Stimulated activated CD8-positive, alpha-beta memory T cell treated with anti-CD3 and anti-CD28 coated beads, Interleukin-4, amount 100 ng/mL, for 1 hour (primary cell): Measurements from ENCODE around the gene FRMD8.
"Not testable (repeated sequence)": the region's sequence is repeated elsewhere in the genome, so short reads cannot be mapped to it uniquely, and the experiment has no call there.

Experiments
- DNase-seq, 2 donors: peaks; one replicate each; pipeline ENCODE4 v3.0.0-alpha.2; 2020; ENCODE audit warnings: low read depth in 2 of 2, low spot score in 1 of 2

FRMD8 gene

GRCh38 chr11:65412271-65413076, 26.0 kb downstream of the FRMD8 start:
- DNase-seq, result no peak

DNA sequence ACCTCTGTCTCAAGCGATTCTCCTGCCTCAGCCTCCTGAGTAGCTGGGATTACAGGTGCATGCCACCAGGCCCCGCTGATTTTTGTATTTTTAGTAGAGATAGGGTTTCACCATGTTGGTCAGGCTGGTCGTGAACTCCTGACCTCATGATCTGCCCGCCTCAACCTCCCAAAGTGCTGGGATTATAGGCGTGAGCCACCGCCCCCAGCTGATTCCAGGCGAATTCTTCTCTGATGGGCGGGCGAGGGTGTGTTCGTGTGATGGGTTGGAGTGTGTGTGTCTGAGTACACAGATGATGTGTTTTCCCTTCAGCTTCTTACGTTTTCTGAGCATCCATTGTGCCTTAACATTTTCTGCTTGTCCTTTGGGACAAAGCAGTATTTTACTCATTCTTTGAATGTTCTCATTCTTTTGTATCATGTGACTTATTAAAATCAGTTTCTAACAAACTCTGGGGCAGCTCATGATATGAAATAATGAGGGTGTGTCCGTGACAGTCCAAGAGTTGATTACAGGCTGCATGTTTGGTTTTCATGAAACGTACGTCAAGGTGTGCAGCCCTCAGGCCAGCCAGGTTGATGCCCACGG, 26.7 kb downstream of the FRMD8 start:
- DNase-seq, result not testable (repeated sequence)

DNA sequence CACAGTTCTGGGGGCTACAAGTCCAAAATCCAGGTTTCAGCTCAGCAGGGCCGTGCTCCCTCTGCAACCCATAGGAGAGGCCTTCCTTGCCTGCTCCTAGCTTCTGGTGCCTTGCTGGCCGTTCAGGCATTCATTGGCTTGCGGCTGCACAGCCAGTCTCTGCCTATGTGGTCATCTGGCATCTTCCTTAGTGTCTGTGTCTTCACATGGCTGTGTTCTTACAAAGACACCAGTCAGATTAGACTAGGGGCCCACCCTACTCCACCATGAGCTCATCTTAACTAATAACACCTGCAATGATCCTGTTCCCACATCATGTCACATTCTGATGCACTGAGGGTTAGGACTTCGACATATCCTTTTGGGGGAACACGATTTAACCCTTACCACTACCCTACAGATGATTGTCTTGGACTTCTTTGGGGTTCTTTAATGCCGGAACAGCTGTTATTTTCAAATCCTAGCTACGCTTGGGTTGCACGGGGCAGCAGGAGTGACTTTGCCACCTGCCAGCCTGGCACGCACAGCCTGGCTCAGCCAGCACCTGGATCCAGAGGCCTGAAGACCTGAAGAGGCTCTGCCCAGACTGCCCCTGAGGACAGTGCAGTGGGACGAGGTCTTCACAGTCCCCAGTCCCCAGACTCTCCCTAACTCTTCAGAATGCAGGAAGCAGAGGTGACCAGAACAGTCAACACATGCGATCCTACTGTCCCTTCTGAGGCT, 28.5 kb downstream of the FRMD8 start:
- no peak for DNase-seq

GRCh38 chr11:65415499-65416340, 29.3 kb downstream of the FRMD8 start:
- DNase-seq, result no peak

GRCh38 chr11:65416341-65416824, 29.9 kb downstream of the FRMD8 start:
- DNase-seq, result peak; percentile 84 to 86

GRCh38 chr11:65416841-65417701, 30.6 kb downstream of the FRMD8 start:
- no peak for DNase-seq

GRCh38 chr11:65417702-65418430, 31.4 kb downstream of the FRMD8 start:
- DNase-seq, result no peak

GRCh38 chr11:65418431-65418680, 31.9 kb downstream of the FRMD8 start:
- no peak for DNase-seq

GRCh38 chr11:65418681-65419459, 32.4 kb downstream of the FRMD8 start:
- DNase-seq, result peak; percentile 57 to 62

DNA sequence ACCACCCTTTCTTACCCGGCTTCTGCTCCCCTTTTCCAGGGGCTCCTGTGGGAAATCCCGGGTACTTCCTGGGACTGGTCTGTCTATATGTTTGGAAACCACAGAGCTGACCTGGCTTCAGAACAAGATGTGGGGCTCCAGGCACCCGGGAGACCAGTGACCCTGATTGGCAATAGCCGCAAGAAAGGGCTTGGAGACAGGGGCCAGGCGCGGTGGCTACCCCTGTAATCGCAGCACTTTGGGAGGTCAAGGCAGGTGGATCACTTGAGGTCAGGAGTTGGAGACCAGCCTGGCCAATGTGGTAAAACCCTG, 33.0 kb downstream of the FRMD8 start:
- no peak for DNase-seq

- DNase-seq, result no peak
Observed at GRCh38 chr11:65419772-65420481, 33.5 kb downstream of the FRMD8 start.

DNA sequence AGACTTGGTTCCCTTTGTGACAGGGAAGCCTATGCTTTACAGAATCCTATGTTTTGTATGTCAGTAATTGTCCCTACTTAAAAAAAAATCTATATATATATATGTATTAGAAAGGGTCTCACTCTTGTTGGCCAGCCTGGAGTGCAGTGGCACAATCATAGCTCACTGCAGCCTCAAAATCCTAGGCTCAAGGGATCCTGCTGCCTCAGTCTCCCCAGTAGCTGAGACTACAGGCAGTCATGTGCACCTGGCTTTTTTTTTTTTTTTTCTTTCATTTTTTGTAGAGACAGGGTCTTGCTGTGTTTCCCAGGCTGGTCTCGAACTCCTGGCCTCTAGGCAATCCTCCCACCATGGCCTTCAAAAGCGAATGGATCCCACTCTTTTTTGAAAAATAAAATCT, 34.1 kb downstream of the FRMD8 start:
- DNase-seq, result no peak

DNA sequence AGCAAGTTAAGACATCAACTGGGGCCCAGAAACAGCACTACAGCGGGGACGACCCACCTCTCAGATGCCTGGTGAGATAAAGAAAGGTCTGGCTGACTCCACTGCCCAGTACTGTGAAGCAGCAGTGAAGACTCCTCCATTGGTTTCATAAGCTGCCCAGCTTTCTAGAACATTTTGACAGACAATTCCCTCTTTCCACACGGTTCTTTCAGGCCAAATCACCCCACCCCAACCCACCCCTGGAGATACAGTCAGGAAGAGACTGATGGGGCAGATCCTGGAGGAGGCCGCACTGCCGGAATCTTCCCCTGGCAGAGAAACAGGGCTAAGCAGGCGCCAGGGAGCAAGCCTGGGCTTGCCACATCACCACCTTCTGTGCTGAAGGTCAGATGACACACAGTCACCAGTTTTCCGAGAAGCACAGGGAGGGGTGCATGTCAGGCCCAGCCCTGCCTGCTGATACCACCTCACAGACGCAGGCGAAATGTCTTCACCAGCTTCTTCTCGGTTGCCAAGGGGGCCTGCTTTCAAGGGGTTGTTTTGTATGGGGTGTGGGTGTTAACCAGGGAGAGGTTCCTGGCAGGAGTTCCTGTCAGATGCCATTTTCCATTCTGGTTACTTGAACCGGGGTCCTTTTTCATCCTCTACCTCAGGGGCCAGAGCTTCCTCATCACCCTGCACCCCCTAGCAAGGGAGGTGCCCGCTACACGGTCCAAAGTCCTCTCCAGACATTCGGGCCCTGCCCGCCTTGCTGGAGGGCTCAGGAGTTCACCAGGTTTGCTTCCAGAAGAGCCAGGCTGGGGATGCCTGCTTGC, 34.7 kb downstream of the FRMD8 start:
- DNase-seq, result peak; percentile 74 to 81

- DNase-seq, result peak; percentile 86 to 91
Observed at GRCh38 chr11:65421794-65422632, 35.6 kb downstream of the FRMD8 start.

GRCh38 chr11:65422633-65423515, 36.4 kb downstream of the FRMD8 start, which contains the start of gene NEAT1:
Gene NEAT1, plus strand, starts transcription at chr11:65422798.
- peak; percentile 93 to 97 for DNase-seq
